Osteoblast (primary cell): ENCODE data around the gene CDKN2B. TPM values are rescaled to one million over a fixed set of nuclear protein-coding genes. Genes with fewer than 3 reads are reported as not detected.

Experiments used
- DNase-seq: peaks from one replicate; pipeline ENCODE4 v3.0.0; 2011; ENCODE audit warnings: low spot score, mixed read lengths; ENCODE audit not compliant: insufficient read length; ENCODE audit errors: missing footprints
- H2AFZ ChIP-seq: 2 replicates; pipeline ENCODE4 v1.6.0; 2011; ENCODE audit warnings: mild to moderate bottlenecking, low read length
- H3K27ac ChIP-seq: 2 replicates; pipeline ENCODE4 v1.5.1; 2011; ENCODE audit warnings: mild to moderate bottlenecking, low read depth, low read length, moderate library complexity
- H3K27me3 ChIP-seq: 2 replicates; pipeline ENCODE4 v1.6.0; 2012; ENCODE audit warnings: mild to moderate bottlenecking, control low read depth, inconsistent platforms, low read length, moderate library complexity; ENCODE audit not compliant: insufficient read depth
- H3K36me3 ChIP-seq: 2 replicates; pipeline ENCODE4 v1.5.1; 2011; ENCODE audit warnings: mild to moderate bottlenecking, low read length, control low read depth, moderate library complexity; ENCODE audit not compliant: insufficient read depth
- H3K4me1 ChIP-seq: 2 replicates; pipeline ENCODE4 v1.5.1; 2011; ENCODE audit warnings: mild to moderate bottlenecking, low read length, control low read depth, moderate library complexity; ENCODE audit not compliant: insufficient read depth
- H3K4me2 ChIP-seq: 2 replicates; pipeline ENCODE4 v1.6.0; 2011; ENCODE audit warnings: mild to moderate bottlenecking, low read length; ENCODE audit not compliant: insufficient read depth
- H3K4me3 ChIP-seq: fragments of 200-600 bp; sonication (generic); 3 replicates; pipeline ENCODE4 v1.5.1; 2012; ENCODE audit warnings: mild to moderate bottlenecking, low read length, inconsistent platforms; ENCODE audit not compliant: insufficient read depth
- H3K79me2 ChIP-seq: 2 replicates; pipeline ENCODE4 v1.6.0; 2012; ENCODE audit warnings: mild to moderate bottlenecking, low read length, control low read depth, inconsistent platforms; ENCODE audit not compliant: insufficient read depth
- H3K9me3 ChIP-seq: 2 replicates; pipeline ENCODE4 v1.5.1; 2011; ENCODE audit warnings: low read depth, low read length, control low read depth
- H4K20me1 ChIP-seq: 2 replicates; pipeline ENCODE4 v1.6.0; 2012; ENCODE audit warnings: mild to moderate bottlenecking, low read length, control low read depth; ENCODE audit not compliant: insufficient read depth
- total RNA-seq: library from RNA; depleted of rRNA; stranded (reverse); fragments of >200 nt; gene quantifications from 2 replicates; pipeline ENCODE4 v1.2.3, GENCODE V29; 2012
- TF ChIP-seq, protein P1 (sequence below): IDR thresholded peaks from 2 replicates; pipeline ENCODE4 v1.5.1; 2011; ENCODE audit warnings: mild to moderate bottlenecking, low read depth, low read length, moderate library complexity; ENCODE audit errors: extremely low read depth

CDKN2B gene
- total RNA-seq, 1 donor, result 50.7 TPM

DNA sequence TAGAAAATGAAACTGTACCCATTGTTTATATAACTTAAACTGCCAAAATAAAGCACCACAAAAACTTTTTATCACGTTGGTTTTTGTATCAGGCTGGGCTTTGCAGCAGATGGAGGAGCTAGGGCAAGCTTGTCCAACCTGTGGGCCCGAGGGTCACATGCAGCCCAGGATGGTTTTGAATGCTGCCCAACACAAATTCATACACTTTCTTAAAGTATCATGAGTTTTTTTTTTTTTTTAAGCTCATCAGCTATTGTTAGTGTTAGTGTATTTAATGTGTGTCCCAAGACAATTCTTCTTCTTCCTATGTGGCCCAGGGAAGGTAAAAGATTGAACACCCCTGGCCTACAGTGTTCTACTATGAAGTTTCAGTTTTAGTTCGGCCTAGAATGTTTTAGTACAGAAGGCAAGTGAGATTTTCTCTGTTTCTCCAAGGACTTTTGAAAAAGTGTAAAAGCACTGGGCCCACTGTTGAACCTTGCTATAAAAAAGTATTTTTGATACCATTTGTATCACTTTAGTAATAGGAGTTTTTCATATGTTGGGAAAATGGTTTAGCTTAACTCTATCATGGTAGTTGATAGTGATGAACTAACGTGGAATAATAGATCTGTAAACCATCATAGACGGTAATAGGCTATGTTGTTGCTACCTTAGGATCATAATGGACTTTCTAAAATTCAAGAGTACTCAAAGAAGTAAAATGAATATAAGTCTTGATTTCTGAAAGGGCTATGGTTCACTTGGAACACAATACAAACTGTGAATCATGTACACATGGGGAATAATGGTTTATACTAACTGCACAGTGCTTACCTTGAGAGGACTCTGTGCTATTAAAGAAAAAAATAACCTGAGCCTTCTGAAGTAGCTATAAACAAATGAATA is 17.8 kb downstream of the CDKN2B start:
- Histone ChIP-seq H3K9me3 (no peaks in the 10 kb centered on the region), H3K79me2 (peaks cover 43% of the 10 kb centered on the region), H4K20me1 (no peaks in the 10 kb centered on the region), H3K27me3 (no peaks in the 10 kb centered on the region), H3K36me3 (no peaks in the 10 kb centered on the region), H3K4me3 (no peak overlapping the region), H3K27ac (peak overlapping the region; percentile 13), H3K4me2 (peak overlapping the region; percentile 51), H3K4me1 (peaks cover 34% of the 10 kb centered on the region), H2AFZ (no peak overlapping the region)
- TF ChIP-seq, protein P1, sequence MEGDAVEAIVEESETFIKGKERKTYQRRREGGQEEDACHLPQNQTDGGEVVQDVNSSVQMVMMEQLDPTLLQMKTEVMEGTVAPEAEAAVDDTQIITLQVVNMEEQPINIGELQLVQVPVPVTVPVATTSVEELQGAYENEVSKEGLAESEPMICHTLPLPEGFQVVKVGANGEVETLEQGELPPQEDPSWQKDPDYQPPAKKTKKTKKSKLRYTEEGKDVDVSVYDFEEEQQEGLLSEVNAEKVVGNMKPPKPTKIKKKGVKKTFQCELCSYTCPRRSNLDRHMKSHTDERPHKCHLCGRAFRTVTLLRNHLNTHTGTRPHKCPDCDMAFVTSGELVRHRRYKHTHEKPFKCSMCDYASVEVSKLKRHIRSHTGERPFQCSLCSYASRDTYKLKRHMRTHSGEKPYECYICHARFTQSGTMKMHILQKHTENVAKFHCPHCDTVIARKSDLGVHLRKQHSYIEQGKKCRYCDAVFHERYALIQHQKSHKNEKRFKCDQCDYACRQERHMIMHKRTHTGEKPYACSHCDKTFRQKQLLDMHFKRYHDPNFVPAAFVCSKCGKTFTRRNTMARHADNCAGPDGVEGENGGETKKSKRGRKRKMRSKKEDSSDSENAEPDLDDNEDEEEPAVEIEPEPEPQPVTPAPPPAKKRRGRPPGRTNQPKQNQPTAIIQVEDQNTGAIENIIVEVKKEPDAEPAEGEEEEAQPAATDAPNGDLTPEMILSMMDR, result no peak
- no peak for DNase-seq

DNA sequence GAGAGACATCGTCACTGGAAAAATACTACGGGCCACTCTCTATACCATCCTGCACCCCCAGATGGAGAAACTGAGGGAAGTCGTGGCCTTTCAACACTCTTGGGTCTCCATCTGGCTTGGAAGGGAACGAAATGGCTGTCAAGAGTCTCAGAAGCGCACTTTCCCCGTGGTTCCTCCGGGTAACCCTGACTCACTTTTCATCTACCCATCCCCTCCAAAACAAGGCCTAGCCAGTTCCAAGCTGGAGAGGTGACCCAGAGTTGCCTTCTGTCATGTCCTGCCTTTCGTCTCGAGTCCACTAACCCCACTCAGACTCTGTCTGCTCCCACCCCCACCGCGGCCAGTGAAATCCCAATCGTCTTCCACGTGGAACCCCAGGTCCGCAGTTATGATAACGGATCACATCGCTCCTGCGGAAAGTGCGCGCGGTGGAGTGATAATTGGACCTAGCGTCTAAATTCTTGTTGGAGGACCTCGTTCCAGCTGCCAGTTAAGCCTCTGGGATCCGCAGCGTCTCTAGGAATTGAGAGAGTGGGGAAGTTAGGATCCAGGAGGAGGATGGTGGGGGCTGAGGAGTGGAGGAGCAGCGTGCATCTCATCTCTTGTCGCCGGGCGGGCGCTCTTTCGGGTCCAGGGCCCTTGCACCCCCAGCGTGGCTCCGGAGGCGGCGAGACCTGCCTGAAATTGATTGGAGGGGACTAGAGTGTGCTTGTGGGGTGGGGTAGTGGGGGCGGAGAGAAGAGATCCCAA is 19.5 kb downstream of the CDKN2B start:
- H2AFZ ChIP-seq, result peak overlapping the region; percentile 88
- H3K4me2 ChIP-seq, result peak overlapping the region; percentile 51
- H3K4me3 ChIP-seq, result peak overlapping the region; percentile 37
- TF ChIP-seq, protein P1, result no peak
- no peaks in the 10 kb centered on the region for H3K27me3 ChIP-seq
- H3K27ac ChIP-seq, result peak overlapping the region; percentile 16
- no peaks in the 10 kb centered on the region for H3K9me3 ChIP-seq
- H4K20me1 ChIP-seq, result no peaks in the 10 kb centered on the region
- no peaks in the 10 kb centered on the region for H3K36me3 ChIP-seq
- peaks cover 32% of the 10 kb centered on the region for H3K79me2 ChIP-seq
- DNase-seq, result no peak
- peaks cover 28% of the 10 kb centered on the region for H3K4me1 ChIP-seq

DNA sequence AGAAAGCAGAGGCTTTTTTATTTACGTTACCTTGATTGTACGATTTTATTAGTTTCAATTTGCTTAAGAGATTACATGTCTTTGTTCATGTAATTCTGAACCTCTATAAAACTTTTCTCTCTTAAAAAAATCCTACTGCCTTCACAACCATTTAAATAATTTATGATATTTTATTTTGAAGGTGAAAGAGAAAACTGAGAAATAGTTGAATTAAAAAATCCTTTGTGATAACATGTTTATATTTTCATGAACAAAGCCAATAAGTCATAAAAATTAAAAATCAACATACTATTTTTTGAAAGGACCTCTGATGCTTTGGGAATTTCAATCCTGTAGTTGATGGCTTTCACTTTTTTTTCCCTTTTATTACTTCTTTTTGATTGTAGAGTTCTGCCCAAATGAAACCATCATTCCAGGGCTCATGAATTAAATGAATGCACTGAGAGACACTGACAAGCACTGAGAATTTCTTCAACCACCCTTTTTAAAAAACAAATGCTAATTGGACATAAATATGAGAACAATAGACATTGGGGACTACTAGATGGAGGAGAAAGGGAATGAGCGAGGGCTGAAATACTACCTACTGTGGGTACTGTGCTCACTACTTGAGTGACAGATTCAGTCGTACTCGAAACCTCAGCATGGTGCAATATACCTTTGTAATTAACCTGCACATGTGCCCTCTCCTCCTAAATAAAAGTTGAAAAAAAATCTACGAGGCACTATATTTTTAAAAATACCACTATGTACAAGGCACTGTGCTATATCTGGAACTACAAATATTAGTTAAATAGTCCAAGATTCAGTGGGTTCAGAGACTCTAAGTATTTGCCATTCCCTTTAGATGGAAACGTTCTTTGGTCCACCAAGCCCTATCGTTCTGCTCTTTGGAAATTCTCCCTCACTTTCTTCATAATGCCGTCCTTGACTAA is 20.8 kb downstream of the CDKN2B start:
- TF ChIP-seq, protein P1, result no peak
- Histone ChIP-seq H3K79me2 (peaks cover 24% of the 10 kb centered on the region), H3K4me3 (peak overlapping the region; percentile 64), H3K4me2 (peak overlapping the region; percentile 84), H3K9me3 (no peaks in the 10 kb centered on the region), H3K27ac (peak overlapping the region; percentile 92), H4K20me1 (no peaks in the 10 kb centered on the region), H3K36me3 (no peaks in the 10 kb centered on the region), H3K4me1 (peaks cover 22% of the 10 kb centered on the region), H3K27me3 (no peaks in the 10 kb centered on the region), H2AFZ (peak overlapping the region; percentile 88)
- no peak for DNase-seq
